ENCODE measurements around the gene PCDHGB3.

DNA sequence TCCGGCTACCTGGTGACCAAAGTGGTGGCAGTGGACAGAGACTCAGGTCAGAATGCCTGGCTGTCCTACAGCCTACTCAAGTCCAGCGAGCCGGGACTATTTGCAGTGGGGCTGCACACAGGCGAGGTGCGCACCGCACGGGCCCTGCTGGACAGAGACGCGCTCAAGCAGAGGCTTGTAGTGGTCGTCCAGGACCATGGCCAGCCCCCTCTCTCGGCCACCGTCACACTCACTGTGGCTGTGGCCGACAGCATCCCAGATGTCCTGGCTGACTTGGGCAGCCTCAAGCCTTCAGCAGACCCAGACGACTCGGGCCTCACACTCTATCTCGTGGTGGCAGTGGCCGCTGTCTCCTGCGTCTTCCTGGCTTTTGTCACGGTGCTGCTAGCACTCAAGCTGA, 13.1 kb upstream of the PCDHGB3 start:
- no peak for TF ChIP-seq POLR2A (IDR thresholded peaks at IDR 0.05)
- TF ChIP-seq, protein P1, sequence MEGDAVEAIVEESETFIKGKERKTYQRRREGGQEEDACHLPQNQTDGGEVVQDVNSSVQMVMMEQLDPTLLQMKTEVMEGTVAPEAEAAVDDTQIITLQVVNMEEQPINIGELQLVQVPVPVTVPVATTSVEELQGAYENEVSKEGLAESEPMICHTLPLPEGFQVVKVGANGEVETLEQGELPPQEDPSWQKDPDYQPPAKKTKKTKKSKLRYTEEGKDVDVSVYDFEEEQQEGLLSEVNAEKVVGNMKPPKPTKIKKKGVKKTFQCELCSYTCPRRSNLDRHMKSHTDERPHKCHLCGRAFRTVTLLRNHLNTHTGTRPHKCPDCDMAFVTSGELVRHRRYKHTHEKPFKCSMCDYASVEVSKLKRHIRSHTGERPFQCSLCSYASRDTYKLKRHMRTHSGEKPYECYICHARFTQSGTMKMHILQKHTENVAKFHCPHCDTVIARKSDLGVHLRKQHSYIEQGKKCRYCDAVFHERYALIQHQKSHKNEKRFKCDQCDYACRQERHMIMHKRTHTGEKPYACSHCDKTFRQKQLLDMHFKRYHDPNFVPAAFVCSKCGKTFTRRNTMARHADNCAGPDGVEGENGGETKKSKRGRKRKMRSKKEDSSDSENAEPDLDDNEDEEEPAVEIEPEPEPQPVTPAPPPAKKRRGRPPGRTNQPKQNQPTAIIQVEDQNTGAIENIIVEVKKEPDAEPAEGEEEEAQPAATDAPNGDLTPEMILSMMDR (IDR thresholded peaks at IDR 0.05), result no peak

Measured in thyroid gland (tissue), 4 donors.